IMR-90 (cell line): ENCODE data around the gene AGBL5. TPM values are rescaled to one million over a fixed set of nuclear protein-coding genes. Genes with fewer than 3 reads are reported as not detected.

Experiments used
- ATAC-seq: fragments of 200-7000 bp; cut with Tn5 transposase; 2 replicates; pipeline ENCODE4 v1.9.1; 2020; ENCODE audit warnings: low read depth, mild to moderate bottlenecking, moderate library complexity
- BruUV-seq: library from RNA; stranded (reverse); fragments of 400-500 nt; replicated peaks from 2 replicates; lab custom pipeline; 2021; lab: Mats Ljungman, UMichigan
- CTCF ChIA-PET: fragments of 300-600 bp; formaldehyde crosslinking; extraction: SDS; loops from one replicate; lab custom pipeline; 2021; ENCODE audit warnings: antibody characterized with exemption; lab: Yijun Ruan, JAX
- POLR2A ChIA-PET: fragments of 300-600 bp; sonication (Branson Sonifier 250); formaldehyde crosslinking; loops from one replicate; lab custom pipeline; 2022; ENCODE audit warnings: antibody characterized with exemption; ENCODE audit not compliant: unreplicated experiment; lab: Charles Lee
- DNase-seq: peaks from one replicate; pipeline ENCODE4 v3.0.0; 2013
- H2AFZ ChIP-seq: replicated peaks from 2 replicates; pipeline ENCODE3; 2013; ENCODE audit warnings: low read length, mild to moderate bottlenecking; ENCODE audit not compliant: poor library complexity
- H2AK5ac ChIP-seq: 2 replicates; pipeline ENCODE4 v1.6.1; 2013; ENCODE audit warnings: low read depth, low read length, inconsistent platforms
- H2AK9ac ChIP-seq: replicated peaks from 2 replicates; pipeline ENCODE3; 2013; ENCODE audit warnings: mild to moderate bottlenecking, low read depth, low read length, moderate library complexity; ENCODE audit not compliant: poor library complexity
- H2BK120ac ChIP-seq: 2 replicates; pipeline ENCODE4 v1.6.1; 2013; ENCODE audit warnings: low read depth, low read length, inconsistent platforms
- H2BK15ac ChIP-seq: 3 replicates; pipeline ENCODE4 v1.6.1; 2013; ENCODE audit warnings: low read depth, low read length, inconsistent platforms
- H2BK20ac ChIP-seq: 2 replicates; pipeline ENCODE4 v1.6.1; 2013; ENCODE audit warnings: low read depth, mild to moderate bottlenecking, inconsistent platforms, low read length, moderate library complexity
- H2BK5ac ChIP-seq: 2 replicates; pipeline ENCODE4 v1.6.1; 2013; ENCODE audit warnings: mild to moderate bottlenecking, low read depth, low read length, inconsistent platforms; ENCODE audit not compliant: poor library complexity, severe bottlenecking
- H3K14ac ChIP-seq: replicated peaks from 2 replicates; pipeline ENCODE4 v1.6.1; 2013; ENCODE audit warnings: low read depth, low read length, inconsistent platforms
- H3K18ac ChIP-seq: 2 replicates; pipeline ENCODE4 v1.6.1; 2013; ENCODE audit warnings: low read depth, low read length, control low read depth
- H3K23ac ChIP-seq: 2 replicates; pipeline ENCODE4 v1.6.1; 2013; ENCODE audit warnings: low read depth, low read length, inconsistent platforms
- H3K27ac ChIP-seq: 2 replicates; pipeline ENCODE4 v1.5.1; 2013; ENCODE audit warnings: mild to moderate bottlenecking, control low read depth, low read length; ENCODE audit not compliant: insufficient read depth
- H3K27me3 ChIP-seq: 2 replicates; pipeline ENCODE4 v1.6.1; 2013; ENCODE audit warnings: low read length; ENCODE audit not compliant: control insufficient read depth, insufficient read depth
- H3K36me3 ChIP-seq: 2 replicates; pipeline ENCODE4 v1.6.1; 2013; ENCODE audit warnings: low read length, mixed read lengths; ENCODE audit not compliant: control insufficient read depth, insufficient read depth
- H3K4ac ChIP-seq: 2 replicates; pipeline ENCODE4 v1.6.1; 2013; ENCODE audit warnings: low read depth, low read length, inconsistent platforms
- H3K4me1 ChIP-seq: 2 replicates; pipeline ENCODE4 v1.6.1; 2013; ENCODE audit warnings: low read length, mixed read lengths; ENCODE audit not compliant: control insufficient read depth, insufficient read depth
- H3K4me2 ChIP-seq: 2 replicates; pipeline ENCODE4 v1.6.1; 2013; ENCODE audit warnings: low read depth, mild to moderate bottlenecking, control low read depth, low read length, moderate library complexity
- H3K4me3 ChIP-seq: 2 replicates; pipeline ENCODE4 v1.5.1; 2013; ENCODE audit warnings: low read depth, mild to moderate bottlenecking, control low read depth, low read length, moderate library complexity; ENCODE audit not compliant: insufficient read depth
- H3K56ac ChIP-seq: 2 replicates; pipeline ENCODE4 v1.6.1; 2013; ENCODE audit warnings: low read length, inconsistent platforms; ENCODE audit not compliant: insufficient read depth; ENCODE audit errors: extremely low read depth
- H3K79me1 ChIP-seq, 2 experiments: 2 replicates each; pipeline ENCODE4 v1.6.1; 2013; ENCODE audit warnings: low read length in 2 of 2, inconsistent platforms in 1 of 2, low read depth in 1 of 2
- H3K9ac ChIP-seq: 2 replicates; pipeline ENCODE4 v1.6.1; 2013; ENCODE audit warnings: low read depth, low read length, control low read depth
- H3K9me1 ChIP-seq: 2 replicates; pipeline ENCODE4 v1.6.1; 2013; ENCODE audit warnings: low read length, inconsistent platforms; ENCODE audit not compliant: insufficient read depth
- H3K9me3 ChIP-seq: 2 replicates; pipeline ENCODE4 v1.6.1; 2013; ENCODE audit warnings: low read length; ENCODE audit not compliant: control insufficient read depth, insufficient read depth
- H4K20me1 ChIP-seq: 2 replicates; pipeline ENCODE4 v1.6.1; 2013; ENCODE audit warnings: low read length, inconsistent platforms; ENCODE audit not compliant: insufficient read depth
- H4K5ac ChIP-seq: 2 replicates; pipeline ENCODE4 v1.6.1; 2013; ENCODE audit warnings: mild to moderate bottlenecking, low read depth, low read length, control low read depth
- H4K8ac ChIP-seq, 2 experiments: 2 replicates each; pipeline ENCODE4 v1.6.1; 2013; ENCODE audit warnings: low read depth in 2 of 2, low read length in 2 of 2, control low read depth in 1 of 2, inconsistent platforms in 1 of 2
- H4K91ac ChIP-seq: 2 replicates; pipeline ENCODE4 v1.6.1; 2013; ENCODE audit warnings: low read depth, low read length, inconsistent platforms; ENCODE audit not compliant: insufficient read depth
- BHLHE40 ChIP-seq: fragments of 150-350 bp; IDR thresholded peaks from 2 replicates; pipeline ENCODE4 v1.6.1; 2016; ENCODE audit warnings: mild to moderate bottlenecking, low read depth, low read length
- CEBPB ChIP-seq: IDR thresholded peaks from 2 replicates; pipeline ENCODE4 v1.6.1; 2012; ENCODE audit warnings: low read depth, low read length, improper control_type of control experiment
- CHD1 ChIP-seq: IDR thresholded peaks from 2 replicates; pipeline ENCODE4 v1.6.1; 2012; ENCODE audit warnings: low read depth, low read length, improper control_type of control experiment
- CTCF ChIP-seq: conservative IDR thresholded peaks from 2 replicates; pipeline ENCODE4 v1.5.1; 2012; ENCODE audit warnings: mild to moderate bottlenecking, low read depth, low read length, improper control_type of control experiment
- FOS ChIP-seq: fragments of 150-350 bp; IDR thresholded peaks from 2 replicates; pipeline ENCODE4 v1.6.1; 2016; ENCODE audit warnings: low read depth, low read length
- MAFK ChIP-seq: IDR thresholded peaks from 2 replicates; pipeline ENCODE4 v1.6.1; 2012; ENCODE audit warnings: low read depth, low read length, improper control_type of control experiment
- MAZ ChIP-seq: IDR thresholded peaks from 2 replicates; pipeline ENCODE4 v1.6.1; 2012; ENCODE audit warnings: low read depth, mild to moderate bottlenecking, low read length, improper control_type of control experiment, moderate library complexity, borderline replicate concordance
- MXI1 ChIP-seq: IDR thresholded peaks from 2 replicates; pipeline ENCODE4 v1.6.1; 2012; ENCODE audit warnings: low read depth, mild to moderate bottlenecking, low read length, moderate library complexity, borderline replicate concordance
- NFE2L2 ChIP-seq: fragments of 150-350 bp; IDR thresholded peaks from 2 replicates; pipeline ENCODE4 v1.6.1; 2016; ENCODE audit warnings: low read depth, mild to moderate bottlenecking, low read length
- POLR2A ChIP-seq: IDR thresholded peaks from 2 replicates; pipeline ENCODE4 v1.6.1; 2012; ENCODE audit warnings: mild to moderate bottlenecking, low read depth, low read length
- RAD21 ChIP-seq: IDR thresholded peaks from 2 replicates; pipeline ENCODE4 v1.6.1; 2012; ENCODE audit warnings: low read length, improper control_type of control experiment
- RCOR1 ChIP-seq: IDR thresholded peaks from 2 replicates; pipeline ENCODE4 v1.6.1; 2012; ENCODE audit warnings: mild to moderate bottlenecking, low read length, improper control_type of control experiment; ENCODE audit not compliant: insufficient replicate concordance
- RFX5 ChIP-seq: IDR thresholded peaks from 2 replicates; pipeline ENCODE4 v1.8.0; 2012; ENCODE audit warnings: low read depth, mild to moderate bottlenecking, low read length, moderate library complexity
- USF2 ChIP-seq: fragments of 150-350 bp; IDR thresholded peaks from 2 replicates; pipeline ENCODE4 v1.6.1; 2017; ENCODE audit warnings: mild to moderate bottlenecking, antibody characterized with exemption, low read length, low read depth
- WGBS, 2 experiments: methylation state at CpG; one replicate each; pipeline versions ENCODE4 v1.1.5 to v1.1.7; 2013; ENCODE audit warnings: missing lambda C conversion rate in 2 of 2; ENCODE audit not compliant: insufficient read length in 1 of 2; ENCODE audit errors: extremely low coverage in 2 of 2; 5-methylcytosine and 5-hydroxymethylcytosine counted together
- dilution Hi-C: fragments of 300-500 bp; cut with HindIII; formaldehyde crosslinking; loops from one replicate; pipeline ENCODE4 v1.14.3; 2018; ENCODE audit warnings: low sequenced_read_pairs; ENCODE audit not compliant: unreplicated experiment
- in situ Hi-C: fragments of 300-500 bp; cut with MboI; formaldehyde crosslinking; loops from 3 replicates; pipeline ENCODE4 v1.14.3; 2019; ENCODE audit warnings: low sequenced_read_pairs, inconsistent platforms, mixed read lengths
- intact Hi-C: fragments of 100-400 bp; cut with micrococcal nuclease; formaldehyde crosslinking; loops from 2 replicates; pipeline ENCODE4 v1.10.0; 2022
- polyA plus RNA-seq, 3 experiments: library from polyadenylated mRNA; depleted of rRNA; stranded (reverse); fragments of >200 nt; gene quantifications; 2 replicates each; pipeline ENCODE4 v1.2.3, GENCODE V29; 2012; ENCODE audit warnings: low replicate concordance in 1 of 3
- total RNA-seq: library from RNA; depleted of rRNA; stranded (reverse); fragments of >200 nt; gene quantifications from 2 replicates; pipeline ENCODE4 v1.2.3, GENCODE V29; 2012
- TF ChIP-seq, protein P1 (sequence below): fragments of 150-350 bp; IDR thresholded peaks from 2 replicates; pipeline ENCODE4 v1.6.1; 2016; ENCODE audit warnings: low read depth, mild to moderate bottlenecking, low read length, moderate library complexity, borderline replicate concordance

The AGBL5 gene
- total and polyA plus RNA-seq, 2 of the 4 experiments (the other 2 are of a cell fraction), result 19.0 to 26.2 TPM

GRCh38 chr2:27006602-27007415, 44.7 kb upstream of the AGBL5 start:
- Histone ChIP-seq H3K36me3 (no peaks in the 10 kb centered on the region), H3K4me1 (peaks cover 10% of the 10 kb centered on the region), H2BK20ac (no peak overlapping the region), H3K9me3 (no peaks in the 10 kb centered on the region), H2AFZ (no peak overlapping the region), H4K5ac (no peak overlapping the region), H2AK5ac (no peak overlapping the region), H3K9ac (no peak overlapping the region), H3K9me1 (peaks cover 17% of the 10 kb centered on the region), H4K20me1 (no peaks in the 10 kb centered on the region), H3K27me3 (no peaks in the 10 kb centered on the region), H2BK15ac (no peak overlapping the region), H3K18ac (no peak overlapping the region), H3K4ac (no peak overlapping the region), H4K91ac (no peak overlapping the region), H3K27ac (no peak overlapping the region), H3K4me3 (no peak overlapping the region), H3K56ac (no peak overlapping the region), H3K23ac (no peak overlapping the region), H2BK5ac (no peak overlapping the region), H3K79me1 (peaks cover 0 to 7% of the 10 kb centered on the region in 2 experiments; a peak in 2 of 4 replicates), H2BK120ac (no peak overlapping the region), H4K8ac (no peak overlapping the region), H2AK9ac (no peak overlapping the region), H3K4me2 (no peak overlapping the region), H3K14ac (no peak overlapping the region)
- intact Hi-C loops, result no loop called here
- no peak for DNase-seq
- ChIA-PET POLR2A (no interaction called here), CTCF (no interaction called here)
- 50% methylated on average over 1 of the region's 6 CpGs; no CpG with 5 or more reads in 1 of the 2 experiments for WGBS, 2 experiments
- ATAC-seq, result no peak
- in situ Hi-C loops, result no loop called here
- no TSS peak for BruUV-seq
- dilution Hi-C loops, result no loop called here
- TF ChIP-seq BHLHE40 (no peak), CTCF (no peak), CEBPB (no peak), MAFK (no peak), MXI1 (no peak), MAZ (no peak), NFE2L2 (no peak), USF2 (no peak), CHD1 (no peak), RAD21 (no peak), POLR2A (no peak), FOS (no peak), RCOR1 (no peak), RFX5 (no peak)
- TF ChIP-seq, protein P1, sequence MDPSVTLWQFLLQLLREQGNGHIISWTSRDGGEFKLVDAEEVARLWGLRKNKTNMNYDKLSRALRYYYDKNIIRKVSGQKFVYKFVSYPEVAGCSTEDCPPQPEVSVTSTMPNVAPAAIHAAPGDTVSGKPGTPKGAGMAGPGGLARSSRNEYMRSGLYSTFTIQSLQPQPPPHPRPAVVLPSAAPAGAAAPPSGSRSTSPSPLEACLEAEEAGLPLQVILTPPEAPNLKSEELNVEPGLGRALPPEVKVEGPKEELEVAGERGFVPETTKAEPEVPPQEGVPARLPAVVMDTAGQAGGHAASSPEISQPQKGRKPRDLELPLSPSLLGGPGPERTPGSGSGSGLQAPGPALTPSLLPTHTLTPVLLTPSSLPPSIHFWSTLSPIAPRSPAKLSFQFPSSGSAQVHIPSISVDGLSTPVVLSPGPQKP, result no peak
